ENCODE results near the gene NRP2.

Gene NRP2

GRCh38 chr2:205815673-205816072, 133.4 kb downstream of the NRP2 start:
- no peak for DNase-seq

GRCh38 chr2:205816268-205816667, 134.0 kb downstream of the NRP2 start:
- DNase-seq: no peak

- DNase-seq: no peak
Measured at GRCh38 chr2:205822579-205822978, 140.3 kb downstream of the NRP2 start.

GRCh38 chr2:205827809-205828365, 145.6 kb downstream of the NRP2 start:
- no peak for DNase-seq

- no peak for DNase-seq
Measured at GRCh38 chr2:205833864-205834263, 151.6 kb downstream of the NRP2 start.

GRCh38 chr2:205834796-205835195, 152.5 kb downstream of the NRP2 start:
- no peak for DNase-seq

- no peak for DNase-seq
Measured at GRCh38 chr2:205835251-205835791, 153.0 kb downstream of the NRP2 start.

GRCh38 chr2:205835923-205836322, 153.6 kb downstream of the NRP2 start:
- no peak for DNase-seq

- no peak for DNase-seq
Measured at GRCh38 chr2:205836477-205837221, 154.3 kb downstream of the NRP2 start.

- no peak for DNase-seq
Measured at GRCh38 chr2:205837663-205838062, 155.4 kb downstream of the NRP2 start.

GRCh38 chr2:205845446-205845845, 163.1 kb downstream of the NRP2 start:
- DNase-seq: no peak

All from CD4-positive, alpha-beta T cell treated with Interleukin-12 subunit alpha and Interleukin-12 subunit beta, for 1 hour (primary cell).